GM18520 (cell line): ENCODE data around the gene RTEL1.
"Not testable (repeated sequence)": the region's sequence is repeated elsewhere in the genome, so short reads cannot be mapped to it uniquely, and the experiment has no call there.

Experiments
- ATAC-seq: cut with Tn5 transposase; IDR thresholded peaks from one replicate; pipeline ENCODE4 v1.9.1; 2021; ENCODE audit not compliant: unreplicated experiment

Gene RTEL1

GRCh38 chr20:63709149-63709527 is 51.0 kb downstream of the RTEL1 start:
- no peak for ATAC-seq

- no peak for ATAC-seq
Measured at GRCh38 chr20:63711085-63711645, 53.1 kb downstream of the RTEL1 start.

- ATAC-seq = no peak
Measured at GRCh38 chr20:63712191-63712590, 54.1 kb downstream of the RTEL1 start.

GRCh38 chr20:63714858-63715257 is 56.7 kb downstream of the RTEL1 start:
- ATAC-seq = no peak

- no peak for ATAC-seq
Measured at GRCh38 chr20:63718996-63719395, 60.9 kb downstream of the RTEL1 start.

GRCh38 chr20:63722967-63723622 is 65.0 kb downstream of the RTEL1 start:
- not testable (repeated sequence) for ATAC-seq

- not testable (repeated sequence) for ATAC-seq
Measured at GRCh38 chr20:63730189-63730733, 72.1 kb downstream of the RTEL1 start.

- no peak for ATAC-seq
Measured at GRCh38 chr20:63731410-63731809, 73.3 kb downstream of the RTEL1 start.

GRCh38 chr20:63732118-63733095 is 74.3 kb downstream of the RTEL1 start:
- no peak for ATAC-seq

- no peak for ATAC-seq
Measured at GRCh38 chr20:63733117-63733516, 75.0 kb downstream of the RTEL1 start.

GRCh38 chr20:63733579-63734081 is 75.5 kb downstream of the RTEL1 start:
- ATAC-seq = no peak

- ATAC-seq = no peak
Measured at GRCh38 chr20:63734111-63734945, 76.2 kb downstream of the RTEL1 start.

- ATAC-seq = no peak
Measured at GRCh38 chr20:63734946-63735858, 77.1 kb downstream of the RTEL1 start.

- ATAC-seq = no peak
Measured at GRCh38 chr20:63735859-63736718, 78.0 kb downstream of the RTEL1 start, which contains the start of gene LIME1. Gene LIME1, plus strand, starts transcription at chr20:63736664. Its CDS starts 886 bp downstream, at chr20:63737550.

- ATAC-seq = no peak
Measured at GRCh38 chr20:63736893-63737694, 79.0 kb downstream of the RTEL1 start.

GRCh38 chr20:63737695-63737944 is 79.5 kb downstream of the RTEL1 start:
- ATAC-seq = no peak

- ATAC-seq = no peak
Measured at GRCh38 chr20:63737945-63738686, 80.0 kb downstream of the RTEL1 start.
